Right lobe of liver (tissue), 4 donors: ENCODE results near the gene LENG8.

Source experiments
- CTCF ChIP-seq, 4 donors: fragments of 200-600 bp in 3 of 4; fragments of 450-650 bp in 1 of 4; IDR thresholded peaks; one replicate each; pipeline versions ENCODE4 v1.5.1 to v1.8.0; 2016 to 2022; ENCODE audit warnings: antibody characterized with exemption in 4 of 4, mild to moderate bottlenecking in 2 of 4
- POLR2A ChIP-seq: fragments of 450-650 bp; IDR thresholded peaks from one replicate; pipeline ENCODE4 v1.6.1; 2017; ENCODE audit warnings: antibody characterized with exemption, mild to moderate bottlenecking
- donor health status: DM: no; HTN: no; CAD: no.
- donor health status: DM: no; HTN: no; CAD: no.
- donor health status: DM: no; HTN: yes; CAD: no.

GRCh38 chr19:54477650-54478049, 28.7 kb downstream of the LENG8 start:
- TF ChIP-seq CTCF (IDR thresholded peaks at IDR 0.05) (no peak), POLR2A (no peak)
